GM10847 (cell line): ENCODE data around the gene PI4KA.

Experiments used
- POLR2A ChIP-seq: IDR thresholded peaks from 2 replicates; pipeline ENCODE4 v1.6.1; 2011; ENCODE audit not compliant: insufficient read length; ENCODE audit errors: extremely low read depth

PI4KA gene

GRCh38 chr22:20752873-20753272, 105.7 kb downstream of the PI4KA start:
- TF ChIP-seq POLR2A: no peak

GRCh38 chr22:20752104-20752741, 106.4 kb downstream of the PI4KA start:
- no peak for TF ChIP-seq POLR2A

GRCh38 chr22:20751185-20751851, 107.3 kb downstream of the PI4KA start:
- TF ChIP-seq POLR2A: no peak

- no peak for TF ChIP-seq POLR2A
Measured at GRCh38 chr22:20750461-20751184, 108.0 kb downstream of the PI4KA start.

- TF ChIP-seq POLR2A: no peak
Measured at GRCh38 chr22:20749453-20749852, 109.2 kb downstream of the PI4KA start.

- no peak for TF ChIP-seq POLR2A
Measured at GRCh38 chr22:20748731-20749428, 109.7 kb downstream of the PI4KA start.

GRCh38 chr22:20748082-20748481, 110.5 kb downstream of the PI4KA start:
- TF ChIP-seq POLR2A: no peak

GRCh38 chr22:20747223-20747622, 111.4 kb downstream of the PI4KA start:
- no peak for TF ChIP-seq POLR2A

GRCh38 chr22:20746431-20747189, 112.0 kb downstream of the PI4KA start:
- TF ChIP-seq POLR2A: no peak

- TF ChIP-seq POLR2A: no peak
Measured at GRCh38 chr22:20745119-20745518, 113.5 kb downstream of the PI4KA start.

- TF ChIP-seq POLR2A: no peak
Measured at GRCh38 chr22:20744456-20744855, 114.2 kb downstream of the PI4KA start.

- no peak for TF ChIP-seq POLR2A
Measured at GRCh38 chr22:20742764-20743163, 115.8 kb downstream of the PI4KA start.

- no peak for TF ChIP-seq POLR2A
Measured at GRCh38 chr22:20741634-20742581, 116.7 kb downstream of the PI4KA start.
